ENCODE measurements around the gene KIF27.
"Not testable (repeated sequence)": the region's sequence is repeated elsewhere in the genome, so short reads cannot be mapped to it uniquely, and the experiment has no call there.

- TF ChIP-seq POLR2A, CTCF, EP300, POLR2AphosphoS5 (IDR thresholded peaks at IDR 0.05): not testable (repeated sequence)
Measured at GRCh38 chr9:83948096-83948495, 26.9 kb upstream of the KIF27 start.

Measured in suprapubic skin (tissue), 4 donors.